Stimulated activated CD4-positive, alpha-beta T cell treated with anti-CD3 and anti-CD28 coated beads, Interleukin-2, amount 100 ng/mL, for 24 hours (primary cell): ENCODE data around the gene FAM200B.

Experiments used
- DNase-seq, 2 donors: peaks; one replicate each; pipeline ENCODE4 v3.0.0-alpha.2; 2020

The FAM200B gene

GRCh38 chr4:15668566-15669435 lies 12.8 kb upstream of the FAM200B start:
- DNase-seq: no peak

GRCh38 chr4:15670576-15670975 lies 11.1 kb upstream of the FAM200B start:
- DNase-seq: no peak

- DNase-seq: no peak
Observed at GRCh38 chr4:15672101-15672500, 9.5 kb upstream of the FAM200B start.

- DNase-seq: no peak
Observed at GRCh38 chr4:15673337-15673736, 8.3 kb upstream of the FAM200B start.

- DNase-seq: no peak
Observed at GRCh38 chr4:15674046-15674445, 7.6 kb upstream of the FAM200B start.

- DNase-seq: no peak
Observed at GRCh38 chr4:15674926-15675325, 6.7 kb upstream of the FAM200B start.

GRCh38 chr4:15675356-15675755 lies 6.3 kb upstream of the FAM200B start:
- no peak for DNase-seq

GRCh38 chr4:15676039-15676438 lies 5.6 kb upstream of the FAM200B start:
- DNase-seq: no peak

GRCh38 chr4:15676899-15677298 lies 4.7 kb upstream of the FAM200B start:
- no peak for DNase-seq

GRCh38 chr4:15677507-15677988 lies 4.1 kb upstream of the FAM200B start:
- DNase-seq: no peak

- no peak for DNase-seq
Observed at GRCh38 chr4:15681067-15681371, 608 bp upstream of the FAM200B start.

GRCh38 chr4:15682242-15683142 lies 865 bp downstream of the FAM200B start:
- no peak for DNase-seq

- no peak for DNase-seq
Observed at GRCh38 chr4:15683143-15683495, 1.5 kb downstream of the FAM200B start.

- no peak for DNase-seq
Observed at GRCh38 chr4:15684498-15684897, 2.9 kb downstream of the FAM200B start.

GRCh38 chr4:15688051-15688450 lies 6.4 kb downstream of the FAM200B start:
- no peak for DNase-seq

- no peak for DNase-seq
Observed at GRCh38 chr4:15689540-15689939, 7.9 kb downstream of the FAM200B start.

GRCh38 chr4:15690020-15690809 lies 8.6 kb downstream of the FAM200B start:
- no peak for DNase-seq

GRCh38 chr4:15691346-15692135 lies 9.9 kb downstream of the FAM200B start:
- no peak for DNase-seq

- DNase-seq: no peak
Observed at GRCh38 chr4:15692602-15693001, 11.0 kb downstream of the FAM200B start.

GRCh38 chr4:15694431-15694830 lies 12.8 kb downstream of the FAM200B start:
- DNase-seq: no peak

GRCh38 chr4:15695240-15695699 lies 13.6 kb downstream of the FAM200B start:
- no peak for DNase-seq

GRCh38 chr4:15695729-15696128 lies 14.1 kb downstream of the FAM200B start:
- DNase-seq: no peak
